Measurements from ENCODE around the gene PHF20. TPM values are rescaled to one million over a fixed set of nuclear protein-coding genes. Genes with fewer than 3 reads are reported as not detected.

PHF20 gene
- total and polyA plus RNA-seq, 2 of the 13 experiments (the other 11 are each of a cell fraction or from before 2014, with no cell fraction given) = 22.8 to 34.1 TPM

DNA sequence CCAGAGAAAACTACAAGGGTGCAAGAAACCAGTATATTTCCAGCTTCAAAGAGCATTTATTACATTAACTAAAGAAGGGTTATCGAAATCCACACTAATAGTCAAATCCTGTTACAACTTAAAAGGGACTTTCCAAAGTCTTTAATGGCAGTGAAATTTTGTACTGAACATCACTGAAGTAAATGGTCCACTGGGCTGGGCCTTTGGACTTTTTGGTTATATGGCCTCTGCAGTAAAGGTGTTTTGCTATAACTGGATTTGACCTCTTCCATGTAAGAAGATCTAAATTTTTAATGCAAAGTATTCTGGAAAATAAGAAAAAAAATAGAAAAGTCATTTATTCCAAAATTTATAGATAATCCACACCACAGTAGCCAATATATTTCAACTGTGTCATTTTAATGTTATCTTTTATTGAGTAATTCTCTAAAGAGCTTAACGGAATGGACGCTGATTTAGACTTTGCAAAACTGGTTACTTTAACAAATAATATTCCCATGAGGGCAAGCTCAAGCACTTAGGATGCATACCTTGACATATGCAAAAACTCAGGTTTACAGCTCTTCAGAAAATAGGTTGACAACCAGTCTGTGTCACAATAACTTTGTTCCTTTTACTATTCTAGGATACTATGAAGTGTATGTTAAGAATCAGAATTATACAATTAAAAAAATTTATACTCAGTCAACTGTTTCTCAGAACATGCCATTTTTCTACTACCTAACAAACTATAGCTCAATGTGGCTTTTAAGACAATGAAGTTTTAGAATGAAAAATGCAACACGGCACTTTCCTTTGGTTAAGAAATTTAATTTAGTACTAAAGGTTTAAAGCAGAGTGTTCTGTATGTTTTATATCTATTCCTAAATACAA is 36.8 kb upstream of the PHF20 start (continued):
- TF ChIP-seq, protein P1, sequence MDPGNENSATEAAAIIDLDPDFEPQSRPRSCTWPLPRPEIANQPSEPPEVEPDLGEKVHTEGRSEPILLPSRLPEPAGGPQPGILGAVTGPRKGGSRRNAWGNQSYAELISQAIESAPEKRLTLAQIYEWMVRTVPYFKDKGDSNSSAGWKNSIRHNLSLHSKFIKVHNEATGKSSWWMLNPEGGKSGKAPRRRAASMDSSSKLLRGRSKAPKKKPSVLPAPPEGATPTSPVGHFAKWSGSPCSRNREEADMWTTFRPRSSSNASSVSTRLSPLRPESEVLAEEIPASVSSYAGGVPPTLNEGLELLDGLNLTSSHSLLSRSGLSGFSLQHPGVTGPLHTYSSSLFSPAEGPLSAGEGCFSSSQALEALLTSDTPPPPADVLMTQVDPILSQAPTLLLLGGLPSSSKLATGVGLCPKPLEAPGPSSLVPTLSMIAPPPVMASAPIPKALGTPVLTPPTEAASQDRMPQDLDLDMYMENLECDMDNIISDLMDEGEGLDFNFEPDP (CRISPR knock-in tag; conservative IDR thresholded peaks at IDR 0.05) = no peak
- TF ChIP-seq, protein P2, sequence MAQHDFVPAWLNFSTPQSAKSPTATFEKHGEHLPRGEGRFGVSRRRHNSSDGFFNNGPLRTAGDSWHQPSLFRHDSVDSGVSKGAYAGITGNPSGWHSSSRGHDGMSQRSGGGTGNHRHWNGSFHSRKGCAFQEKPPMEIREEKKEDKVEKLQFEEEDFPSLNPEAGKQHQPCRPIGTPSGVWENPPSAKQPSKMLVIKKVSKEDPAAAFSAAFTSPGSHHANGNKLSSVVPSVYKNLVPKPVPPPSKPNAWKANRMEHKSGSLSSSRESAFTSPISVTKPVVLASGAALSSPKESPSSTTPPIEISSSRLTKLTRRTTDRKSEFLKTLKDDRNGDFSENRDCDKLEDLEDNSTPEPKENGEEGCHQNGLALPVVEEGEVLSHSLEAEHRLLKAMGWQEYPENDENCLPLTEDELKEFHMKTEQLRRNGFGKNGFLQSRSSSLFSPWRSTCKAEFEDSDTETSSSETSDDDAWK (CRISPR knock-in tag; IDR thresholded peaks at IDR 0.05) = no peak
- TF ChIP-seq RAD21 (CRISPR knock-in tag; IDR thresholded peaks at IDR 0.05) (0 out of 2 replicates have a peak, but pooled peaks have one; percentile 9), ZBTB43 (CRISPR knock-in tag; conservative IDR thresholded peaks at IDR 0.05) (0 out of 2 replicates have a peak, but pooled peaks have one; percentile 11), HDAC6 (IDR thresholded peaks at IDR 0.05; ENCODE audit: low read depth, low read length) (peak; percentile 35; the same call in 1 of the 2 replicates), EHMT2 (IDR thresholded peaks at IDR 0.05; ENCODE audit: borderline replicate concordance, low read depth, low read length) (no peak), RXRB (CRISPR knock-in tag; IDR thresholded peaks at IDR 0.05; ENCODE audit: borderline replicate concordance) (no peak), ASH2L (IDR thresholded peaks at IDR 0.05; ENCODE audit: insufficient read length, low read depth, low read length) (peak; percentile 27), MED8 (CRISPR knock-in tag; IDR thresholded peaks at IDR 0.05; ENCODE audit: insufficient replicate concordance) (no peak), FOXJ3 (CRISPR knock-in tag; IDR thresholded peaks at IDR 0.05; ENCODE audit: borderline replicate concordance) (peak; percentile 33; the same call in 1 of the 2 replicates), RFXANK (CRISPR knock-in tag; IDR thresholded peaks at IDR 0.05) (no peak), KDM5A (IDR thresholded peaks at IDR 0.05; ENCODE audit: borderline replicate concordance, low read length) (0 out of 2 replicates have a peak, but pooled peaks have one; percentile 16)
- TF ChIP-seq, protein P3, sequence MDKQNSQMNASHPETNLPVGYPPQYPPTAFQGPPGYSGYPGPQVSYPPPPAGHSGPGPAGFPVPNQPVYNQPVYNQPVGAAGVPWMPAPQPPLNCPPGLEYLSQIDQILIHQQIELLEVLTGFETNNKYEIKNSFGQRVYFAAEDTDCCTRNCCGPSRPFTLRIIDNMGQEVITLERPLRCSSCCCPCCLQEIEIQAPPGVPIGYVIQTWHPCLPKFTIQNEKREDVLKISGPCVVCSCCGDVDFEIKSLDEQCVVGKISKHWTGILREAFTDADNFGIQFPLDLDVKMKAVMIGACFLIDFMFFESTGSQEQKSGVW (CRISPR knock-in tag; IDR thresholded peaks at IDR 0.05; ENCODE audit: borderline replicate concordance) = no peak
- TF ChIP-seq, protein P4, sequence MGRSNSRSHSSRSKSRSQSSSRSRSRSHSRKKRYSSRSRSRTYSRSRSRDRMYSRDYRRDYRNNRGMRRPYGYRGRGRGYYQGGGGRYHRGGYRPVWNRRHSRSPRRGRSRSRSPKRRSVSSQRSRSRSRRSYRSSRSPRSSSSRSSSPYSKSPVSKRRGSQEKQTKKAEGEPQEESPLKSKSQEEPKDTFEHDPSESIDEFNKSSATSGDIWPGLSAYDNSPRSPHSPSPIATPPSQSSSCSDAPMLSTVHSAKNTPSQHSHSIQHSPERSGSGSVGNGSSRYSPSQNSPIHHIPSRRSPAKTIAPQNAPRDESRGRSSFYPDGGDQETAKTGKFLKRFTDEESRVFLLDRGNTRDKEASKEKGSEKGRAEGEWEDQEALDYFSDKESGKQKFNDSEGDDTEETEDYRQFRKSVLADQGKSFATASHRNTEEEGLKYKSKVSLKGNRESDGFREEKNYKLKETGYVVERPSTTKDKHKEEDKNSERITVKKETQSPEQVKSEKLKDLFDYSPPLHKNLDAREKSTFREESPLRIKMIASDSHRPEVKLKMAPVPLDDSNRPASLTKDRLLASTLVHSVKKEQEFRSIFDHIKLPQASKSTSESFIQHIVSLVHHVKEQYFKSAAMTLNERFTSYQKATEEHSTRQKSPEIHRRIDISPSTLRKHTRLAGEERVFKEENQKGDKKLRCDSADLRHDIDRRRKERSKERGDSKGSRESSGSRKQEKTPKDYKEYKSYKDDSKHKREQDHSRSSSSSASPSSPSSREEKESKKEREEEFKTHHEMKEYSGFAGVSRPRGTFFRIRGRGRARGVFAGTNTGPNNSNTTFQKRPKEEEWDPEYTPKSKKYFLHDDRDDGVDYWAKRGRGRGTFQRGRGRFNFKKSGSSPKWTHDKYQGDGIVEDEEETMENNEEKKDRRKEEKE (IDR thresholded peaks at IDR 0.05) = no peak
- TF ChIP-seq, protein P5, sequence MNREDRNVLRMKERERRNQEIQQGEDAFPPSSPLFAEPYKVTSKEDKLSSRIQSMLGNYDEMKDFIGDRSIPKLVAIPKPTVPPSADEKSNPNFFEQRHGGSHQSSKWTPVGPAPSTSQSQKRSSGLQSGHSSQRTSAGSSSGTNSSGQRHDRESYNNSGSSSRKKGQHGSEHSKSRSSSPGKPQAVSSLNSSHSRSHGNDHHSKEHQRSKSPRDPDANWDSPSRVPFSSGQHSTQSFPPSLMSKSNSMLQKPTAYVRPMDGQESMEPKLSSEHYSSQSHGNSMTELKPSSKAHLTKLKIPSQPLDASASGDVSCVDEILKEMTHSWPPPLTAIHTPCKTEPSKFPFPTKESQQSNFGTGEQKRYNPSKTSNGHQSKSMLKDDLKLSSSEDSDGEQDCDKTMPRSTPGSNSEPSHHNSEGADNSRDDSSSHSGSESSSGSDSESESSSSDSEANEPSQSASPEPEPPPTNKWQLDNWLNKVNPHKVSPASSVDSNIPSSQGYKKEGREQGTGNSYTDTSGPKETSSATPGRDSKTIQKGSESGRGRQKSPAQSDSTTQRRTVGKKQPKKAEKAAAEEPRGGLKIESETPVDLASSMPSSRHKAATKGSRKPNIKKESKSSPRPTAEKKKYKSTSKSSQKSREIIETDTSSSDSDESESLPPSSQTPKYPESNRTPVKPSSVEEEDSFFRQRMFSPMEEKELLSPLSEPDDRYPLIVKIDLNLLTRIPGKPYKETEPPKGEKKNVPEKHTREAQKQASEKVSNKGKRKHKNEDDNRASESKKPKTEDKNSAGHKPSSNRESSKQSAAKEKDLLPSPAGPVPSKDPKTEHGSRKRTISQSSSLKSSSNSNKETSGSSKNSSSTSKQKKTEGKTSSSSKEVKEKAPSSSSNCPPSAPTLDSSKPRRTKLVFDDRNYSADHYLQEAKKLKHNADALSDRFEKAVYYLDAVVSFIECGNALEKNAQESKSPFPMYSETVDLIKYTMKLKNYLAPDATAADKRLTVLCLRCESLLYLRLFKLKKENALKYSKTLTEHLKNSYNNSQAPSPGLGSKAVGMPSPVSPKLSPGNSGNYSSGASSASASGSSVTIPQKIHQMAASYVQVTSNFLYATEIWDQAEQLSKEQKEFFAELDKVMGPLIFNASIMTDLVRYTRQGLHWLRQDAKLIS (CRISPR knock-in tag; IDR thresholded peaks at IDR 0.05) = peak; percentile 78; the same call in 1 of the 2 replicates
